ENCODE data around the gene KRTAP9-3.
"Not testable (repeated sequence)": the region's sequence is repeated elsewhere in the genome, so short reads cannot be mapped to it uniquely, and the experiment has no call there.

The KRTAP9-3 gene

GRCh38 chr17:41251261-41251660, 19.0 kb downstream of the KRTAP9-3 start:
- DNase-seq (ENCODE audit: low spot score) = no peak

- no peak for DNase-seq (ENCODE audit: low spot score)
These were observed 22.6 kb downstream of the KRTAP9-3 start for GRCh38 chr17:41254861-41255260.

- DNase-seq (ENCODE audit: low spot score) = not testable (repeated sequence)
These were observed 23.4 kb downstream of the KRTAP9-3 start, which contains the start of gene KRTAP9-9 for GRCh38 chr17:41255381-41256290. TSS of gene KRTAP9-9 (plus strand) at chr17:41255384.

- no peak for DNase-seq (ENCODE audit: low spot score)
These were observed 24.0 kb downstream of the KRTAP9-3 start for GRCh38 chr17:41256291-41256685.

GRCh38 chr17:41258406-41258805, 26.2 kb downstream of the KRTAP9-3 start:
- DNase-seq (ENCODE audit: low spot score) = no peak

- no peak for DNase-seq (ENCODE audit: low spot score)
These were observed 31.0 kb downstream of the KRTAP9-3 start for GRCh38 chr17:41263212-41263611.

- DNase-seq (ENCODE audit: low spot score) = no peak
These were observed 32.4 kb downstream of the KRTAP9-3 start for GRCh38 chr17:41264599-41264998.

GRCh38 chr17:41265078-41265477, 32.8 kb downstream of the KRTAP9-3 start, which contains the start of gene KRTAP9-6:
TSS of gene KRTAP9-6 (plus strand) at chr17:41265378. CDS start at chr17:41265378, 0 bp downstream.
- DNase-seq (ENCODE audit: low spot score) = no peak

- no peak for DNase-seq (ENCODE audit: low spot score)
These were observed 35.5 kb downstream of the KRTAP9-3 start for GRCh38 chr17:41267711-41268110.

- not testable (repeated sequence) for DNase-seq (ENCODE audit: low spot score)
These were observed 39.1 kb downstream of the KRTAP9-3 start for GRCh38 chr17:41271323-41271722.

- DNase-seq (ENCODE audit: low spot score) = no peak
These were observed 39.6 kb downstream of the KRTAP9-3 start for GRCh38 chr17:41271858-41272257.

- not testable (repeated sequence) for DNase-seq (ENCODE audit: low spot score)
These were observed 43.5 kb downstream of the KRTAP9-3 start, which contains the start of gene KRTAP9-7 for GRCh38 chr17:41275648-41276190. TSS of gene KRTAP9-7 (plus strand) at chr17:41275698. CDS start at chr17:41275698, 0 bp downstream.

GRCh38 chr17:41278176-41278955, 46.1 kb downstream of the KRTAP9-3 start:
- no peak for DNase-seq (ENCODE audit: low spot score)
